Suprapubic skin (tissue), 4 donors: ENCODE measurements around the gene PREX1.

ENCODE experiments used
- POLR2A ChIP-seq, 2 donors: fragments of 450-650 bp; IDR thresholded peaks; one replicate each; pipeline ENCODE4 v1.6.1; 2017; ENCODE audit warnings: antibody characterized with exemption in 2 of 2, mild to moderate bottlenecking in 2 of 2, moderate library complexity in 2 of 2
- POLR2AphosphoS5 ChIP-seq, 3 donors: sonication (generic); formaldehyde crosslinking; IDR thresholded peaks; one replicate each; pipeline ENCODE4 v1.6.1; 2017; ENCODE audit warnings: antibody characterized with exemption in 3 of 3
- TF ChIP-seq, protein P1 (sequence below), 2 donors: fragments of 200-600 bp in 1 of 2; fragments of 450-650 bp in 1 of 2; sonication (generic) in 1 of 2; IDR thresholded peaks; one replicate each; pipeline ENCODE4 v1.5.1; 2016 to 2019; ENCODE audit warnings: antibody characterized with exemption in 2 of 2, mild to moderate bottlenecking in 1 of 2, moderate library complexity in 1 of 2

DNA sequence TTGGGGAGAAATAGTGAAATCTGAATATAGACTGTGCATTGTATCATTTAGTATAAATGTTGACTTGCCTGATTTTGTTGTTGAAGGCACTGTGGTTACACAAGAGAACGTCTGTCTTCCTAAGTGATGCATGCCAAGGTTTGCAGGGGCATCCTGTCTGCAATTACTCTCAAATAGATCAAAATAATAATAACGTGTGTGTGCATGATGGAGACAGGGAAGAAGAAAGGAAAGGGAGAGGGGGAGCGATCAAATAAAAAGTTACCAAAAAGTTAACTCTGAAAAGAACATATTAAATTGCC, 14.4 kb downstream of the PREX1 start:
- TF ChIP-seq, protein P1, sequence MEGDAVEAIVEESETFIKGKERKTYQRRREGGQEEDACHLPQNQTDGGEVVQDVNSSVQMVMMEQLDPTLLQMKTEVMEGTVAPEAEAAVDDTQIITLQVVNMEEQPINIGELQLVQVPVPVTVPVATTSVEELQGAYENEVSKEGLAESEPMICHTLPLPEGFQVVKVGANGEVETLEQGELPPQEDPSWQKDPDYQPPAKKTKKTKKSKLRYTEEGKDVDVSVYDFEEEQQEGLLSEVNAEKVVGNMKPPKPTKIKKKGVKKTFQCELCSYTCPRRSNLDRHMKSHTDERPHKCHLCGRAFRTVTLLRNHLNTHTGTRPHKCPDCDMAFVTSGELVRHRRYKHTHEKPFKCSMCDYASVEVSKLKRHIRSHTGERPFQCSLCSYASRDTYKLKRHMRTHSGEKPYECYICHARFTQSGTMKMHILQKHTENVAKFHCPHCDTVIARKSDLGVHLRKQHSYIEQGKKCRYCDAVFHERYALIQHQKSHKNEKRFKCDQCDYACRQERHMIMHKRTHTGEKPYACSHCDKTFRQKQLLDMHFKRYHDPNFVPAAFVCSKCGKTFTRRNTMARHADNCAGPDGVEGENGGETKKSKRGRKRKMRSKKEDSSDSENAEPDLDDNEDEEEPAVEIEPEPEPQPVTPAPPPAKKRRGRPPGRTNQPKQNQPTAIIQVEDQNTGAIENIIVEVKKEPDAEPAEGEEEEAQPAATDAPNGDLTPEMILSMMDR (IDR thresholded peaks at IDR 0.05) = no peak
- TF ChIP-seq POLR2A (IDR thresholded peaks at IDR 0.05) = no peak
- no peak for TF ChIP-seq POLR2AphosphoS5 (IDR thresholded peaks at IDR 0.05)
